WTC11 (cell line): ENCODE data around the gene METRN. TPM values are rescaled to one million over a fixed set of nuclear protein-coding genes. Genes with fewer than 3 reads are reported as not detected.

Source experiments
- ATAC-seq: fragments of 200-7000 bp; cut with Tn5 transposase; 2 replicates; pipeline ENCODE4 v1.10.0; 2021; ENCODE audit warnings: mild to moderate bottlenecking, moderate library complexity
- CTCF ChIA-PET: fragments of 300-600 bp; sonication (Branson Sonifier 250); formaldehyde crosslinking; loops from one replicate; lab custom pipeline; 2021; ENCODE audit warnings: antibody characterized with exemption; lab: Charles Lee
- POLR2A ChIA-PET: fragments of 350-600 bp; sonication (Branson Sonifier 250); formaldehyde crosslinking; loops from one replicate; lab custom pipeline; 2021; ENCODE audit warnings: antibody characterized with exemption; lab: Charles Lee
- DNase-seq: peaks from one replicate; pipeline ENCODE4 v3.0.0; 2021; ENCODE audit warnings: low spot score
- H3K27ac Mint-ChIP-seq: 2 replicates; pipeline ENCODE4 v1.8.0; 2021; ENCODE audit warnings: mixed read lengths
- H3K27me3 Mint-ChIP-seq: 2 replicates; pipeline ENCODE4 v1.8.0; 2021; ENCODE audit warnings: low read depth, mild to moderate bottlenecking, moderate library complexity, mixed read lengths
- H3K36me3 Mint-ChIP-seq: 2 replicates; pipeline ENCODE4 v1.8.0; 2021; ENCODE audit warnings: mixed read lengths
- H3K4me1 Mint-ChIP-seq: 2 replicates; pipeline ENCODE4 v1.8.0; 2022; ENCODE audit warnings: mixed read lengths
- H3K4me3 Mint-ChIP-seq: 2 replicates; pipeline ENCODE4 v1.8.0; 2021; ENCODE audit warnings: mild to moderate bottlenecking, moderate library complexity, mixed read lengths
- H3K9me3 Mint-ChIP-seq: 2 replicates; pipeline ENCODE4 v1.8.0; 2021; ENCODE audit warnings: mixed read lengths
- ATF1 ChIP-seq: sonication (generic); formaldehyde crosslinking; IDR thresholded peaks from 2 replicates; pipeline ENCODE4 v1.8.1; 2023; ENCODE audit warnings: mild to moderate bottlenecking, moderate library complexity, missing genetic modification reagents
- CREM ChIP-seq: sonication (generic); formaldehyde crosslinking; IDR thresholded peaks from 2 replicates; pipeline ENCODE4 v1.8.1; 2022; ENCODE audit warnings: mild to moderate bottlenecking, missing genetic modification reagents, moderate library complexity
- EMX1 ChIP-seq: fragments of 250-450 bp; sonication (Bioruptor Pico); IDR thresholded peaks from 2 replicates; pipeline ENCODE4 v1.8.0; 2021; ENCODE audit warnings: mild to moderate bottlenecking
- FOXK1 ChIP-seq: sonication (generic); formaldehyde crosslinking; IDR thresholded peaks from 2 replicates; pipeline ENCODE4 v1.8.0; 2022; ENCODE audit warnings: mild to moderate bottlenecking, moderate library complexity, missing genetic modification reagents
- FOXP1 ChIP-seq: sonication (generic); formaldehyde crosslinking; IDR thresholded peaks from 2 replicates; pipeline ENCODE4 v1.8.0; 2022; ENCODE audit warnings: missing genetic modification reagents, mild to moderate bottlenecking, moderate library complexity, borderline replicate concordance
- MXD4 ChIP-seq: fragments of 250-450 bp; sonication (Bioruptor Pico); IDR thresholded peaks from 2 replicates; pipeline ENCODE4 v1.8.0; 2021; ENCODE audit warnings: mild to moderate bottlenecking, moderate library complexity, borderline replicate concordance
- MYBL2 ChIP-seq: sonication (generic); formaldehyde crosslinking; IDR thresholded peaks from 2 replicates; pipeline ENCODE4 v1.8.1; 2023; ENCODE audit warnings: mild to moderate bottlenecking, moderate library complexity, missing genetic modification reagents
- NFE2L1 ChIP-seq: sonication (generic); formaldehyde crosslinking; IDR thresholded peaks from 2 replicates; pipeline ENCODE4 v1.8.1; 2023; ENCODE audit warnings: missing genetic modification reagents
- NFYB ChIP-seq: sonication (generic); formaldehyde crosslinking; conservative IDR thresholded peaks from 2 replicates; pipeline ENCODE4 v1.8.0; 2022; ENCODE audit warnings: low read depth, missing genetic modification reagents
- RELA ChIP-seq: sonication (generic); formaldehyde crosslinking; IDR thresholded peaks from 2 replicates; pipeline ENCODE4 v1.8.1; 2022; ENCODE audit warnings: missing genetic modification reagents, mild to moderate bottlenecking, borderline replicate concordance
- SMAD3 ChIP-seq: sonication (generic); formaldehyde crosslinking; IDR thresholded peaks from 2 replicates; pipeline ENCODE4 v1.8.0; 2022; ENCODE audit warnings: missing genetic modification reagents, mild to moderate bottlenecking, borderline replicate concordance
- SOX15 ChIP-seq: fragments of 250-450 bp; sonication (Bioruptor Pico); IDR thresholded peaks from 2 replicates; pipeline ENCODE4 v1.9.0; 2021; ENCODE audit warnings: mild to moderate bottlenecking
- SP1 ChIP-seq: sonication (generic); formaldehyde crosslinking; conservative IDR thresholded peaks from 2 replicates; pipeline ENCODE4 v1.8.1; 2022; ENCODE audit warnings: missing genetic modification reagents
- TEAD1 ChIP-seq: sonication (generic); formaldehyde crosslinking; IDR thresholded peaks from 2 replicates; pipeline ENCODE4 v1.8.0; 2022; ENCODE audit warnings: mild to moderate bottlenecking, missing genetic modification reagents
- TP53 ChIP-seq: sonication (generic); formaldehyde crosslinking; IDR thresholded peaks from 2 replicates; pipeline ENCODE4 v1.8.1; 2023; ENCODE audit warnings: mild to moderate bottlenecking, missing genetic modification reagents
- USF2 ChIP-seq: sonication (generic); formaldehyde crosslinking; IDR thresholded peaks from 2 replicates; pipeline ENCODE4 v1.8.1; 2023; ENCODE audit warnings: mild to moderate bottlenecking, missing genetic modification reagents, moderate library complexity
- ZNF416 ChIP-seq: fragments of 250-450 bp; sonication (Bioruptor Pico); IDR thresholded peaks from 2 replicates; pipeline ENCODE4 v1.9.0; 2021; ENCODE audit warnings: mild to moderate bottlenecking, inconsistent platforms
- ZNF423 ChIP-seq: fragments of 250-450 bp; sonication (Bioruptor Pico); IDR thresholded peaks from 2 replicates; pipeline ENCODE4 v2.1.2; 2022; ENCODE audit warnings: mild to moderate bottlenecking, moderate library complexity
- total RNA-seq: library from RNA; stranded (reverse); gene quantifications from 3 replicates; pipeline ENCODE4 v1.2.3, GENCODE V29; 2021
- TF ChIP-seq, protein P1 (sequence below): sonication (generic); formaldehyde crosslinking; IDR thresholded peaks from 2 replicates; pipeline ENCODE4 v1.8.0; 2022; ENCODE audit warnings: mild to moderate bottlenecking, missing genetic modification reagents
- TF ChIP-seq, protein P2 (sequence below): sonication (generic); formaldehyde crosslinking; IDR thresholded peaks from 2 replicates; pipeline ENCODE4 v1.8.1; 2023; ENCODE audit warnings: mild to moderate bottlenecking, missing genetic modification reagents, borderline replicate concordance
- TF ChIP-seq, protein P3 (sequence below): sonication (generic); formaldehyde crosslinking; IDR thresholded peaks from 2 replicates; pipeline ENCODE4 v1.8.1; 2022; ENCODE audit warnings: mild to moderate bottlenecking, moderate library complexity, missing genetic modification reagents

The METRN gene
- total RNA-seq, 1 experiment from 2014 or later: 30.9 TPM

DNA sequence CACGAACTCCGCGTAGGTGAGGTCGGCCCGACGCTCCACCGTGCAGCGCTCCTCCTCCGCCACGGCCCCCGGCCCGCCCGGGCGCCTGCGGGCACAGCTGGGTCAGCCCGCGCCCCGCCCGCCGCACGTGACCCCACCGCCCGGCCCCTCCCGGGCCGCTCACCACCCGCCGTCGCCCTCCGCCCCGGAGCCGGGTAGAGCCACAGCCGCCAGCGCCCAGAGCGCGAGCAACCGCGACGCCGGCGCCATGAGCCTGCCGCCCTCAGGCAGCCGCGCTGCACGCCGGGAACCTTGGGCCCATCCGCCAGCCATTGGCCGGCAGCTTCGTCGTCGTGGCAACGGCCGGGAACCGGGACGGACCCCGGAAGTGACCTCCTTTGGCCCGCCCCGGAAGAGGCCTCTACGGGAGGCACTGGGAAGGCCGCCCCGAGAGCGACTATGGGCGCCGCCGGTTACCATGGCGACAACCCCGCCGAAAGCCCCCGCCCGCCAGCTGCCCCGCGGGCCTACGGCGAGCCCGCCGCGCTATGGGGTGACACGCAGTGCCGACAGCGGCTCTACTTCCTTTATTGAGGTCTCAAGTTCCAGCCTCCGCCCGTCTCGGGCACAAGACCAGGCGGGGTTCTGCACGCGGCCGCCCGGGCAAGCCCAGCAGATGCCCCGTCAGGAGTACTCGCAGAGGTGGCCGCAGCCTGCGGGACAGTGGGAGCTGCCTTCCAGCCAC, 30.7 kb upstream of the METRN start, which contains the start of gene JMJD8:
JMJD8 (minus strand) TSS at position 264 of the 724 bp plus-strand sequence; CDS start at position 249, 15 bp downstream.
- Mint-ChIP-seq H3K9me3 (no peaks in the 10 kb centered on the region), H3K4me1 (peaks cover 19% of the 10 kb centered on the region), H3K36me3 (peaks cover 25% of the 10 kb centered on the region), H3K27me3 (no peaks in the 10 kb centered on the region), H3K4me3 (peak within 1 kb of the TSS; percentile 76), H3K27ac (no peak within 1 kb of the TSS; the same call in 1 of the 2 replicates)
- TF ChIP-seq USF2 (CRISPR knock-in tag): peak; percentile 71
- TF ChIP-seq SOX15 (CRISPR knock-in tag): no peak
- TF ChIP-seq TP53 (CRISPR knock-in tag): no peak
- no peak for TF ChIP-seq MXD4 (CRISPR knock-in tag)
- 0 out of 2 replicates have a peak, but pooled peaks have one; percentile 37 for TF ChIP-seq CREM (CRISPR knock-in tag)
- TF ChIP-seq RELA (CRISPR knock-in tag): no peak
- peak; percentile 57; the same call in 1 of the 2 replicates for TF ChIP-seq NFE2L1 (CRISPR knock-in tag)
- peak; percentile 88 for TF ChIP-seq NFYB (CRISPR knock-in tag)
- TF ChIP-seq ZNF423 (CRISPR knock-in tag): 0 out of 2 replicates have a peak, but pooled peaks have one; percentile 21
- TF ChIP-seq ATF1 (CRISPR knock-in tag): no peak
- TF ChIP-seq MYBL2 (CRISPR knock-in tag): peak; percentile 73; the same call in 1 of the 2 replicates
- TF ChIP-seq SMAD3 (CRISPR knock-in tag): no peak
- peak; percentile 57; the same call in 1 of the 2 replicates for TF ChIP-seq FOXP1
- TF ChIP-seq, protein P1, sequence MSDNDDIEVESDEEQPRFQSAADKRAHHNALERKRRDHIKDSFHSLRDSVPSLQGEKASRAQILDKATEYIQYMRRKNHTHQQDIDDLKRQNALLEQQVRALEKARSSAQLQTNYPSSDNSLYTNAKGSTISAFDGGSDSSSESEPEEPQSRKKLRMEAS (CRISPR knock-in tag): peak; percentile 37; the same call in 1 of the 2 replicates
- peak; percentile 77; the same call in 1 of the 2 replicates for TF ChIP-seq ZNF416
- TF ChIP-seq SP1 (CRISPR knock-in tag): peak; percentile 83
- TF ChIP-seq, protein P2, sequence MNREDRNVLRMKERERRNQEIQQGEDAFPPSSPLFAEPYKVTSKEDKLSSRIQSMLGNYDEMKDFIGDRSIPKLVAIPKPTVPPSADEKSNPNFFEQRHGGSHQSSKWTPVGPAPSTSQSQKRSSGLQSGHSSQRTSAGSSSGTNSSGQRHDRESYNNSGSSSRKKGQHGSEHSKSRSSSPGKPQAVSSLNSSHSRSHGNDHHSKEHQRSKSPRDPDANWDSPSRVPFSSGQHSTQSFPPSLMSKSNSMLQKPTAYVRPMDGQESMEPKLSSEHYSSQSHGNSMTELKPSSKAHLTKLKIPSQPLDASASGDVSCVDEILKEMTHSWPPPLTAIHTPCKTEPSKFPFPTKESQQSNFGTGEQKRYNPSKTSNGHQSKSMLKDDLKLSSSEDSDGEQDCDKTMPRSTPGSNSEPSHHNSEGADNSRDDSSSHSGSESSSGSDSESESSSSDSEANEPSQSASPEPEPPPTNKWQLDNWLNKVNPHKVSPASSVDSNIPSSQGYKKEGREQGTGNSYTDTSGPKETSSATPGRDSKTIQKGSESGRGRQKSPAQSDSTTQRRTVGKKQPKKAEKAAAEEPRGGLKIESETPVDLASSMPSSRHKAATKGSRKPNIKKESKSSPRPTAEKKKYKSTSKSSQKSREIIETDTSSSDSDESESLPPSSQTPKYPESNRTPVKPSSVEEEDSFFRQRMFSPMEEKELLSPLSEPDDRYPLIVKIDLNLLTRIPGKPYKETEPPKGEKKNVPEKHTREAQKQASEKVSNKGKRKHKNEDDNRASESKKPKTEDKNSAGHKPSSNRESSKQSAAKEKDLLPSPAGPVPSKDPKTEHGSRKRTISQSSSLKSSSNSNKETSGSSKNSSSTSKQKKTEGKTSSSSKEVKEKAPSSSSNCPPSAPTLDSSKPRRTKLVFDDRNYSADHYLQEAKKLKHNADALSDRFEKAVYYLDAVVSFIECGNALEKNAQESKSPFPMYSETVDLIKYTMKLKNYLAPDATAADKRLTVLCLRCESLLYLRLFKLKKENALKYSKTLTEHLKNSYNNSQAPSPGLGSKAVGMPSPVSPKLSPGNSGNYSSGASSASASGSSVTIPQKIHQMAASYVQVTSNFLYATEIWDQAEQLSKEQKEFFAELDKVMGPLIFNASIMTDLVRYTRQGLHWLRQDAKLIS (CRISPR knock-in tag): no peak
- TF ChIP-seq TEAD1: peak; percentile 80
- peak; percentile 49; the same call in 1 of the 2 replicates for TF ChIP-seq FOXK1 (CRISPR knock-in tag)
- TF ChIP-seq, protein P3, sequence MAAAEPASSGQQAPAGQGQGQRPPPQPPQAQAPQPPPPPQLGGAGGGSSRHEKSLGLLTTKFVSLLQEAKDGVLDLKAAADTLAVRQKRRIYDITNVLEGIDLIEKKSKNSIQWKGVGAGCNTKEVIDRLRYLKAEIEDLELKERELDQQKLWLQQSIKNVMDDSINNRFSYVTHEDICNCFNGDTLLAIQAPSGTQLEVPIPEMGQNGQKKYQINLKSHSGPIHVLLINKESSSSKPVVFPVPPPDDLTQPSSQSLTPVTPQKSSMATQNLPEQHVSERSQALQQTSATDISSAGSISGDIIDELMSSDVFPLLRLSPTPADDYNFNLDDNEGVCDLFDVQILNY (CRISPR knock-in tag): peak; percentile 69; the same call in 1 of the 2 replicates
- TF ChIP-seq EMX1 (CRISPR knock-in tag): peak; percentile 77
- peak; percentile 96 for DNase-seq
- CTCF ChIA-PET: interaction anchor here (0.6 to 1.7 kb wide), 6 partner anchors 11 to 110 kb away, joined by 3 to 5 read pairs (median 3); partner anchors contain the start of genes ANTKMT and RHOT2
- POLR2A ChIA-PET: interaction anchor here (1.6 kb wide), 1 partner anchor 11 kb away, joined by 6 read pairs; no protein-coding TSS in a partner anchor
- peak; percentile 49 for ATAC-seq
